NCI-H1105 treated with DMSO at 0.1 percent for 48 hours (cell line): Measurements from ENCODE around the gene NCDN.

Experiments
- DNase-seq: peaks from one replicate; lab custom pipeline; 2025; lab: John Stamatoyannopoulos, UW

NCDN gene

DNA sequence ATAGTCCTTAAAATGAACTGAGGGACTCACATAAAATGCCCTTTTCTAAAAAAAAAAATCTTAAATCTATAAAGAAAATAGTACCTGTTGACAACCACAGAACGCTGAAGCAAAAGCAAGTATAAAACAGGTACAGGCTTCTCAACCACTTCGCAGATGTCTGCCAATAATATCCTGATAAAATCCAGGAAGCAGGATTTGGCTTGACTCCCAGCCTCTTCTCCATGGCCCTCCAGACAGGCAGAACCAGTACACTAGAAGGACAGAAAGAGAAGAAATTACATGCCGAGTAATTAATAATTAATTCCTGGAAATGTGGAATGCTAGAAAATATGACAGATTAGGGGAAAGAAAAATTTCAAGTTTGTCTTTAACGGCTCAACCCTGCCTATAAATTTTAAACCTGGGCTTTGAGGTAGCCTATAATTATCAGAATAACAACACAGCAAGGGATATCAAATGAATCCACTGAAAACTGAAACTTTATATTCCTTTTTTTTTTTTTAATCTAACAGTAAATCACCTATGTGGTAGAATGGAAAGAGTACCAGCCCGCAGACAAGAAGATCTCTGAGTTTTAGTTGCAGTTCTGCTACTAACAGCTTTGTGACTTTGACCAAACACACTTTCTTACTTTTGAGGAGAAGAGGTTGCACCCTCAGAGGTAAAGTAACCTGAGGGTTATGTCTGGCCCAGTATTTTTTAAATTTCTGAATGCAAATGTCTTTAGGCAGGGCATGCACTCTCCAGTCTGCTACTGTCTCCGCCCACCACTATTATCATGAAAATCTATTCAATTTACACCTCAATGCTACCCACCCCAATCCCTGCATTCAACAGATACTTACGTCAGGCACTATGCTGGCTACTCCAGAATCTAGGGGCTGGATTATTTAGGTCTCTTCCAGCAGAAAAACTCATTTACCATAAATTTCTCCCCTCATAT, 3.1 kb upstream of the NCDN start:
- peak; percentile 81 for DNase-seq

DNA sequence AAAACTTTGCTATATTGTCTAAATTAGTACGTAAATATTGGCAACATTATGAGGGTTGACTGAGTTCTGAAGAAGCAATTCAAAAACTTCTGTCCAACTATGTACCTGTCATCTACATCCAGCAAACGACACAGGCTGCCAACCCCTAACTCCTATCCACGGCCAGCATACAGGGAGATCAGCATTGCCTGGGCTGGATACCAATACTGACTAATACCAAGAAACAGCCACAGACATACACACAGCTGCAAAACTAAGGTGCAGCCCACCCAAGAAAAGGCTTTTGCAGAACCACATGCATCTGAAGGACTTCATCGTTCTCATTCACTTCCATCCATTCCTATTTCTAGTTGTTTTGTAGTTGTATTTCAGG, 2.4 kb upstream of the NCDN start:
- DNase-seq, result no peak

DNA sequence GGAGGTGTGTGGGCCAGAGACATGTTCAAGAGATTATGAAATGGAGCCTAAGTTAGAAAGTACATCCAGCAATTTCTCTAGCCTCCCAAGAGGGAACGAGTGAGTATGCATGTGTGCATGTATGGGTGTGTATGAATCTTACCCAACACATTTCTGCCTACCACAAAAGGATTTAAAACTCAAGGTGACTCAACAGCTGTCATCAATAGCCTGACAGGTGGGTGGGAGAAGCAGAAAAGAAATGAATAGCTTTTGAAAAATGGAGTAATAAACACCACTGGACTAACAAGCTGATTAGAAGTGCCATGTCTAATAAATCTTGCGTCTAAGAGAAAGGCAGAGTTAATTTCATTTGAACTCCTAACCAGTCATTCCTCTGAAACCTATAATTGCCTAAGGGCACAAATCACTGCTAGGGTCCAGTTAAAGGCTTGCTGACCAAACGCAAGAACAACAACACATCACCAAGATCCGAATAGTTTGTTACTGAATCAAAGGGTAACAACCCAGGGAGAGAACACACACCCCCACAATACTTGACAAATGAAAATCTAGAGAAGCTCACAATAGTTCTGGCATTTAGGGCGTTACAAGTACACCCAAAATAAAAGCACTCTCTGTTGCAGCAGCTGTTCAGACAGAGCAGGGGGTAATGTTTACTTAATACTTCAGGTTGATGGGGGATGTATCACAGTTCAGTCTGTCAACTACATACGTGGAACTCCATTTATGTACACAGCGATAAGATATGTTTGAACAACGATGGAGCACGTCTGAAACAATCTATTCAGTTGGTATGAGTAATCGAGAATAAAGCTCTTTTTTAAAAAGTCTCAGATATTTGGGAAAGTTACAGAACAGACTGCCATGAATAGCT, 1.8 kb upstream of the NCDN start:
- DNase-seq, result peak; percentile 78

DNA sequence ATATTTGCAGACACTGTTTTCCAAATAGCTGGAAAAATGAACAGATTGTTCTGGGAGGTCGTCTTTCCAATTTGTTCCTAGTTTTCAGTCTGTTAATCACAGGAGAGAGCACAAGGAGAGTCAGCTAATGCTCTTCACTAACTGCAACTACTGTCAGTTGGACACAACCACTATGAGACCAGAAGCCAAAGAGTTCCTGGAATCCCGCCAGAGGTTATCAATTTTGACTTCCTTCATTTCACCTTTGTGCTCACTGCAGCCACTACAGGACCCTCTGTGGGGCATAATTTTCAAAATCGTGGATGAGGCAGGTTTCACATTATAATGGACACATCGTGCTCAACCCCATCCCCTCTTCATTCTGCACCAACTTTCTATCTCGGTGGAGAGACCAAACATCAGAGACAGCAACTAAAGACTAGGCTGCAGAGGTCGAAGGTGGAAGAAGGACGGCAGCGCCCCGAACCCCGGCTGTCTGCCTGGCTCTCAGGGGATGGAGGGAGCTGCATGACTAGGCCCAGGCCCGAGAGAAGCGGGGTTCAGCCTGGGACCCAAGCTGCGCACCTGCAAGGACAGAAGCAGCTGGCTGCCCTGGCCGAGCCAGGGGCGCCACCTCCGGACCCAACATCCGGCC, 998 bp upstream of the NCDN start:
- no peak for DNase-seq

DNA sequence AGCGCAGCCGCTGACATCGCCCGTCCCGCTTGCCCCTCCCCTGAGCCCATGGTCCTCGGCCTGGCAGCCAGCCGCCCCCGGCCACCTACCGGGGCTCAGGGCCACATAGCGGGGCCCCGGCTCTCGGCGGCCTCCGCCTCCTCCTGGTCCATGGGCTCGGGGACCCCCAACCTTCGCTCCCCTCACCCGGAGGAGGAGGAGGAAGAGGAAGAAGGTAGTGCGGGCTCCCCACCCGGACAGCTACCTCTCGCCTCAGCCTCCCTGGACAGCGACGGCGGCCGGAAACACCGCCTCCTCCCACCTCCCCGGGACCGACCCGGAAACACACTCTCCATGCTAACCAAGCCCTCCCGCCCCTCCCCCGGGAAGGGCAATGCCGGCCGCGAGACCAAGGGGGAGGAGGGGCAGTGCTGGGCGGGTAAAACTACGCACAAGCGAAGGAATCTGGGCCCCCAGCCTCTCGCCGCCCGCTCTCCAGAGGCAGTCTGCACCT, 435 bp upstream of the NCDN start, which contains the start of gene KIAA0319L:
KIAA0319L (minus strand) TSS at position 286 of the 493 bp plus-strand sequence. CDS start 2,912 bp downstream, outside the sequence.
- peak; percentile 83 for DNase-seq

DNA sequence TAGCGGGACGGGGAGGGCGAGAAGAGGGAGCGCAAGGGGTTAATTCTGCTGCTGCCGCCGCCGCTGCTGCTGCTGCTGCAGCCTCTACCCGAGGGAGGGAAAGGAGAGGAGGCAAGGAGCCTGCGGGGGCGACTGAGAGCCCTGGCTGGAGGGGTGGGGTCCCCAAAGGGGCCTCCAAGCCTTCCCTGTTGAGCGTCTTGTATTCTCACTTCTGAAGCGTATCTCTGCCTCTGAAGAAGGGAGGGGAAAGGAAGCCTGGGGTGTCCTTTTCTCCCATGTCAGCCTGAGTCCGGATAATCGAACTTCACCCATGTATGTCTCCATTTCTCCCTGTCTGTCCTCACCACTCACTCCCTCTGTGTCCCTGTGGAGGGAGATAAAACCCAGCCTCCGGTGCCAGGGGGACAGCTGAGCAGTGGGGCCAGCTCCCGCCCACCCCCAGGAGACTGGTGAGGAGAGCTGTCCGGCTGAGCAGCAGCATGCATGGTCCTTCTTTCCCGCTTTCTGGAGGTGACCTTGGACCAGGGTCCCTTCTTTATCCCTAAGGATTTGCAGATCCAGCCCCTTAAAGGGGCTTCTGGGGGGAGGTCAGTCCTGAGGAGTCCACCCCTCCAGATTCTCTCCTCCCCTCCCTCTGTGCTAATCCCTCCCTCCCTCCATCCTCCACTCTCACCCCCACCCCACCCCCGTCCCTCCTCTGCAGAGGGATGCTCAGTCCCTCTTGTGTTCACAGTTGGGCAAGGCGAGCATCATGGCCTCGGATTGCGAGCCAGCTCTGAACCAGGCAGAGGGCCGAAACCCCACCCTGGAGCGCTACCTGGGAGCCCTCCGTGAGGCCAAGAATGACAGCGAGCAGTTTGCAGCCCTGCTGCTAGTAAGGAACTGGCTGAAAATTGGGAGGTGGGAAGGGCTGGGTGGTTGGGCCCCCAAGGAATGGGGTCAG, 1.0 kb downstream of the NCDN start:
- DNase-seq, result no peak

DNA sequence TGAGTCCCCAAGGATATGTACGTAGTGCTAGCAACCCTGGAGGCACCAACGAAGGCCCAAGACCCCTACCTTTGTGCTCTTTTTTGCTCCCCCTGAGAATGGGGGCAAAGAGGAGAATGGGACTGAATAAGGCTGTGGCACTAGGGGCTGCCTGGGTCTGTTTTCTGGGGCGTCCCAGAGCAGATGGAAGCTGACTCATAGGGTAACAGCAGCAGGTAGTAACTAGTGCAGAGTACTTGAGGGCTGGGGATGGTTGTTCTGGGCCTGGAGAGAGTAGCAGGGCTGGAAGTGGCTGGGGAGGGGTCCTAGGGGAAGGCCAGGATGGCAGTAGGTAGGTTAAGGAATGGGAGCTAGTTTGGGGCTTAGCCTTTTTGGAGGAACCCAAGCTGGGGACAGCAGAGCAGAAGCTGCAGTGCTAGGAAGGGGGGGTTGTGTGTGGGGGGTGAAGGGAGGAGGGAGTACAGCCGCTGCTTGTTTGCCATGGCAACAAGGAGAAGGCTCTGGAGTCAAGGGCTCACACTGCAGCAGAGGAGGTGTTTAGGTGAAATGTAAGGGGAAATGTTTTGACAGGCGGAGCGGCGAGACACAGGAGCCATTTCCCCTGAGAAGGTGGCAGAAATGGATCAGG, 1.8 kb downstream of the NCDN start:
- no peak for DNase-seq

DNA sequence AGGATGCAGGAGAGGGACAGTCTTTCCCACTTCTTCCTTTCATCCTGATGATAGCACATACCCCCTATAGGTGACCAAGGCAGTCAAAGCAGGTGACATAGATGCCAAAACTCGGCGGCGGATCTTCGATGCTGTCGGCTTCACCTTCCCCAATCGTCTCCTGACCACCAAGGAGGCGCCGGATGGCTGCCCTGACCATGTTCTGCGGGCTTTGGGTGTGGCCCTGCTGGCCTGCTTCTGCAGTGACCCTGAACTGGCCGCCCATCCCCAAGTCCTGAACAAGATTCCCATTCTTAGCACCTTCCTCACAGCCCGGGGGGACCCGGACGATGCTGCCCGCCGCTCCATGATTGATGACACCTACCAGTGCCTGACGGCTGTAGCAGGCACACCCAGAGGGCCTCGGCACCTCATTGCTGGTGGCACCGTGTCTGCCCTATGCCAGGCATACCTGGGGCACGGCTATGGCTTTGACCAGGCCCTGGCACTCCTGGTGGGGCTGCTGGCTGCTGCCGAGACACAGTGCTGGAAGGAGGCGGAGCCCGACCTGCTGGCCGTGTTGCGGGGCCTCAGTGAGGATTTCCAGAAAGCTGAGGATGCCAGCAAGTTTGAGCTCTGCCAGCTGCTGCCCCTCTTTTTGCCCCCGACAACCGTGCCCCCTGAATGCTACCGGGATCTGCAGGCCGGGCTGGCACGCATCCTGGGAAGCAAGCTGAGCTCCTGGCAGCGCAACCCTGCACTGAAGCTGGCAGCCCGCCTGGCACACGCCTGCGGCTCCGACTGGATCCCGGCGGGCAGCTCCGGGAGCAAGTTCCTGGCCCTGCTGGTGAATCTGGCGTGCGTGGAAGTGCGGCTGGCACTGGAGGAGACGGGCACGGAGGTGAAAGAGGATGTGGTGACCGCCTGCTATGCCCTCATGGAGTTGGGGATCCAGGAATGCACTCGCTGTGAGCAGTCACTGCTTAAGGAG, 2.9 kb downstream of the NCDN start:
- peak; percentile 28 for DNase-seq

DNA sequence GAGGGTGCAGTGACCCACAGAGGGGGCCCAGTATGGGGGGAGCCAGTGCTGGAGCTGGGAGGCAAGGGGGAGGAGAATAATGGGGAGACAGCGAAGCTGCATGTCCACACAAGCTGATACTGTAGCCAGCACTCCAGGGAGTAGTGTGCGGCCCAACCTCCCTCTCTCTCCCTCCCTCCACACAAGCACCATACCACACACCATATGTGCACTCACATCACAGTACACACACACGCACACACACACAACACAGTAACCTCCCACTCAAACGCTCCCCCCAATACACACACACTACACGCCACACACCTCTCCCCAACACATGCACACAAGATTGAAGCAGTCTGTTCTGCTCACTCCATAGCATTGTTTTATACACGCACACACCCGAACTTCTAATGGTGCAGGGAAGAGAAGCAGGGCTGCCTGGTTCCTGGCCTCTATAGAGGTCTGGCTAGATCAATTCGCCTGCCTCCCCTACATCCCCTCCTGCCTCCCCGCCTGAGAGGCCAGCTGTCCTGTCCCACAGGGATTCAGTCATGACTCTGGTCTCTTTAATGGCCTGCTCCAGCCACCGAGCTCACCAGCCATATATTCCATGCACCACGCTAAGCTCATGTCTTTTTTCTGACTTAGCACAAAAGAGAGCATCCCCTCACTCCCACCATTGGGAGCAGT, 3.8 kb downstream of the NCDN start:
- DNase-seq, result no peak

DNA sequence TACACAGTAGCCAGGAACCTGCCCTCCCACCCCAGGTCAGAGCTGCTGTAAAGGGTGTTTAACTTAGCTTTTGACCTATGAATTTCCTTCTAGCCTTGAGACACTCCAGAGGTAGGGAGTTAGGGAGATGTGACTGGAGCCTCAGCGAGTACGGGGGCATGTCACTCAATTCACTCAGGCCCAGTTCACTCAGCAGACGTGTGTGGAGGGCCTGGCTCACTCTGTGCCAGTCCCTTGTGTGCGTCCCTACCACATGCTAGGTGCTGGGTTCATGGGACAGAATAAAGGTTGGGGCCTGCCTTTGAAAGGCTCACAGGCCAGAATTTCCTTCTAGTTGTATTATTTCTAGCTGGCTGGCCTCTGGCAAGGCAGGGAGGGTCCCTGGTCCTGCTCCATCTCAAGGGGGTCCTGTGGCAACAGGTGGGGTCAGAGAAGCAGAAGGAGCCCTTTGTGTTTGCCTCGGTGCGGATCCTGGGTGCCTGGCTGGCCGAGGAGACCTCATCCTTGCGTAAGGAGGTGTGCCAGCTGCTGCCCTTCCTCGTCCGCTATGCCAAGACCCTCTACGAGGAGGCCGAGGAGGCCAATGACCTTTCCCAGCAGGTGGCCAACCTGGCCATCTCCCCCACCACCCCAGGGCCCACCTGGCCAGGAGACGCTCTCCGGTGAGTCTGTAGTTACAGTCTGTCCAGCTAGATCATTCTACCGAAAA, 4.5 kb downstream of the NCDN start:
- DNase-seq, result no peak

DNA sequence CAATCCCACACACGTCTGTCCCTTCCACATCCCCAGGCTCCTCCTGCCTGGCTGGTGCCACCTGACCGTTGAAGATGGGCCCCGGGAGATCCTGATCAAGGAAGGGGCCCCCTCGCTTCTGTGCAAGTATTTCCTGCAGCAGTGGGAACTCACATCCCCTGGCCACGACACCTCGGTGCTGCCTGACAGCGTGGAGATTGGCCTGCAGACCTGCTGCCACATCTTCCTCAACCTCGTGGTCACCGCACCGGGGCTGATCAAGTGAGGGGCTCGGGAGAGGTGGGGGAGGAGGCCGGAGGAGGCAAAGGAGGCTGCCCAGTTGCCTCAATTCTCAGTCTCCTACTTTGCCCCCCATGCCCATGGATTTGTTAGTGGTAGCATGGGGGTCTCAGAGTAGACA, 5.6 kb downstream of the NCDN start:
- DNase-seq, result no peak

DNA sequence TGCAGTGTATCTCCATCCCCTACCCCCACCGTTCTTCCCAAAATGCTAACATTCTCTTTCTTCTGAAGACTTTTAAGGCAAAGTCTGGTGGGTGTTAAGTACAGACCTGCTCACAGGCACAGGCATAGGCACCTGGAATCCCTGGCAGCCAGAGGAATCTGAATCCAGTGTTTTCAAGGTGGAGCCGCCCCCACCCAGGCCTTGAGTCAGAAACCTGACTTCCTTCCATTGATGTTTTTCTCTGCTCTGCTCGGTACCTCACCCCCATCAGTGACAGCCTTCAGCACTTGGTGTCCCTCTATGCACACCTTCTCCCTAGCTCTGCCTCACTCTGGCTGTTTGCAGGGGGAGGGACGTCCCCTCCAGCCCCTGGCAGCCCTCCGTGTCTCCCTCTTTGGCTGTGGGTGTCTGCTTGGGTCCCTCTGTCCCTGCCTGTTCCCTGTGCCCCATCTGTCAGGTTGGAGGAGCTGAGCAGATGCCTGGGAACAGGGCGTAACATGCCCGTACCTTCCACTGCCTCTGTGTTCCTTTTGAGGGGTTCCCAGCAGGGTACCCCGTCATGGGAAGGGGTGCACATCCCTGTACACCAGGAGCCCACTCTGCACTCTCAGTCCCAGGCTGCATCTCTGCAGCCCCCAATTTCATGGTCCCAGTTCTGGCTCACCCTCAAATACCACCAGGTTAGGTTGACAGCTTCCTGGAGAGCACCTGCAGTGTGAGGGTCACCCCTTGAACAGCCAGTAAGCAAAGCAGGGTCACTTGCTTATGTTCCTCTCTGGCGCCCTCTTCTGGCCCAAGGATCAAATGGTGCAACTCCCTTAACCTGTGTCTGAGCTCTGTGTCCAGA, 6.7 kb downstream of the NCDN start:
- peak; percentile 65 for DNase-seq

DNA sequence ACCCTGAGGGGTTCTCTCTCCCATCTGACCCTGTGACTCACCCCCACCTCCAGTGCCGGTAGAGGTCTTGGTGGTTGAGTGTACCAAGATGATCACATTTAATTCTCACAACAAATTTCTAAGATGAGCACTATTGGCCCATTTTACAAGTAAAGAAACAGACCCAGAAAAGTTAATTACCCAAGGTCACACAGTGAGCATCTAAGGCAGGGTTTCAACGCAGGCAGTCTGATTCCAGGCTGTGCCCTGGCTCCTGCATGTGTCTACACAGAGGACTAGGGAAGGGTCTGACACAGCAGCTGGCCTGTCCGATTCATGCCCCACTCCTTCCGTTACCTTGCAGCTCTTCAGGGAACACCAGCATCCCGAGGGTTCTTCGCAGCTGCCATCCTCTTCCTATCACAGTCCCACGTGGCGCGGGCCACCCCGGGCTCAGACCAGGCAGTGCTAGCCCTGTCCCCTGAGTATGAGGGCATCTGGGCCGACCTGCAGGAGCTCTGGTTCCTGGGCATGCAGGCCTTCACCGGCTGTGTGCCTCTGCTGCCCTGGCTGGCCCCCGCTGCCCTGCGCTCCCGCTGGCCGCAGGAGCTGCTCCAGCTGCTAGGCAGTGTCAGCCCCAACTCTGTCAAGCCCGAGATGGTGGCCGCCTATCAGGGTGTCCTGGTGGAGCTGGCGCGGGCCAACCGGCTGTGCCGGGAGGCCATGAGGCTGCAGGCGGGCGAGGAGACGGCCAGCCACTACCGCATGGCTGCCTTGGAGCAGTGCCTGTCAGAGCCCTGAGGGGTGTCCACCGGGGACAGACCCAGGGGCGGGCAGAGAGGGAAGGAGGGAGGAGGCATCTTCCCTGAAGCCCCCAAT, 7.5 kb downstream of the NCDN start:
- no peak for DNase-seq

DNA sequence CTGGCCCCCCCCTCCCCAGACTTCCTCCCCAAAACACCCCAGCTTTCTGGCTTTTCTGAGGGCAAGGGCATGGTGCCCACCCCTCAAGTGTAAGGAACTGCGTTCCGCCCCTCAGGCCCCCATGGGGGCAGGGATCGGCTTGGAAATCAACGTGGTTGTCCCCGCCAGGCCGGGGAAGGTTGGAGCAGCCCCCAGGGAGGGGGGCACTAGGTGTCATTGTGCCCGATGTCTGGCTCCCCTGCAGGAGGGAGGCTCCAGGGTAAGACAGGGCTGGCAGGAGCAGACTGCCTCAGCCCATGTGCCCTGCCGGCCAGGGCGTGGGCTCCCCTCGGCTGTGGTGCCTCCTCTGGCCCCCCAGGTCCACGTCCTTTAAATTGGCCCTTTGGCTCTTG, 8.1 kb downstream of the NCDN start:
- DNase-seq, result no peak

DNA sequence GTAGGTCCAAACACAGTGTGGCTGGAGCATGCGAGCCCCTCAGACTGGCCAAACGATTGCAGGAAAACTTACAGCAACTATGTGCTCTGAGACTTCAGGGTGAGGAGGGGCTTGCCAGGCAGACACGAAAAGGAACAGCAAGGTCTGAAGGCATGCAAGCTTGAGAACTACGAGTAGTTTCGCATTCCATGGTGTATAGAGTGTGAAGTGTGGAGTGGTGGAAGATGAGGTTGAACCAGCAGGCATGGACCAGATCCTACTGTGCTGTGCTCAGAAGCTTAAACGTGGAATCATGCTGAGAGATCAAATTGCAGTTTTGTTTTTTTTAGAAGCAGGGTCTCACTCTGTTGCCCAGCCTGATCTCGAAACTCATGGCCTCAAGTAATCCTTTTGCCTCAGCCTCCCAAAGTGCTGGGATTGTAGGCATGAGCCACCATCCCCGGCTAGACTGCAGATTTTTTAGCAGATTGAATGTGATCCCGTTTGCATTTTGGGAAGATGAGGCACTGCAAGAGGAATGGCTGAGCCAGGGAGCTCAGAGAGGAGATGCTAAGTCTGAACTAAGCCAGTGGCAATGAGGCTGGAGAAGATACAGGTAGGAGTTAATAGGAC, 10.5 kb downstream of the NCDN start:
- no peak for DNase-seq

DNA sequence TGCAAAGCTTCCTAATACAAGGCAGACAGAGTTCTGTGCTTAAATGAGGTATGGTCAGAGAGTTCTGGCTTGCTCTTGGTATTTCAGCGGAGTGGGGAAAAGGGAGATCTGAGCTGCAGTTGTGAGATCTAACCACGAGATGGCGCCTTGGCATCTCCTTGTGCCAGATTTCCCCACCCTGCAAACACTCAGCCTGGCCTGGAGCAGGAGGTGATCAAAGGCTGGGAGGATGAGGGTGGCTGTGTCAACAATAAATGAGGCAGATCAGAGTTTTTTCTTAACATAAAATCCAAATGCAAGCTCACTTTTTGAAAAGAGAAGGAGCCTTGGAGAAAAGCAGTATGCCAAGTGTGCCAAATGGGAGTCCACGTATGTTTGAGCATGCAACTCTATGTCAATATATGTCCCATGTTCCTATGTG, 11.4 kb downstream of the NCDN start:
- DNase-seq, result peak; percentile 69
